Neural cell (in vitro differentiated cells): ENCODE data around the gene GPR139. TPM values are rescaled to one million over a fixed set of nuclear protein-coding genes. Genes with fewer than 3 reads are reported as not detected.

Experiments used
- H2AFZ ChIP-seq: fragments of 200-600, 300-800 bp; sonication (generic), shearing (Covaris generic); 2 replicates; pipeline ENCODE4 v1.6.0; 2014; ENCODE audit warnings: low read depth, mild to moderate bottlenecking, antibody characterized with exemption, low read length, moderate library complexity
- H3F3A ChIP-seq: fragments of 200-600 bp; shearing (Covaris generic); 2 replicates; pipeline ENCODE4 v1.6.1; 2016; ENCODE audit warnings: mild to moderate bottlenecking, moderate library complexity, mixed read lengths, antibody characterized with exemption, low read length; ENCODE audit not compliant: insufficient read depth, poor library complexity, severe bottlenecking
- H3K27ac ChIP-seq: fragments of 200-600, 300-800 bp; sonication (generic), shearing (Covaris generic); 2 replicates; pipeline ENCODE4 v1.5.1; 2014; ENCODE audit warnings: mild to moderate bottlenecking, low read length, moderate library complexity
- H3K27me3 ChIP-seq: fragments of 300-800, 200-600 bp; sonication (generic), shearing (Covaris generic); 2 replicates; pipeline ENCODE4 v1.6.0; 2014; ENCODE audit warnings: mild to moderate bottlenecking, low read depth, low read length, moderate library complexity; ENCODE audit not compliant: insufficient read depth
- H3K36me3 ChIP-seq: fragments of 300-800, 200-600 bp; sonication (generic), shearing (Covaris generic); 2 replicates; pipeline ENCODE4 v1.5.1; 2014; ENCODE audit warnings: mild to moderate bottlenecking, antibody characterized with exemption, low read length, moderate library complexity; ENCODE audit not compliant: insufficient read depth
- H3K4me2 ChIP-seq: fragments of 300-800, 200-600 bp; sonication (generic), shearing (Covaris generic); 2 replicates; pipeline ENCODE4 v1.6.0; 2014; ENCODE audit warnings: mild to moderate bottlenecking, low read length
- H3K4me3 ChIP-seq: fragments of 300-800, 200-600 bp; sonication (generic), shearing (Covaris generic); 2 replicates; pipeline ENCODE4 v1.5.1; 2014; ENCODE audit warnings: mild to moderate bottlenecking, low read length, moderate library complexity
- H3K79me2 ChIP-seq: fragments of 200-600 bp; shearing (Covaris generic); replicated peaks from 2 replicates; pipeline ENCODE4 v1.6.0; 2014; ENCODE audit warnings: mild to moderate bottlenecking, low read length, moderate library complexity; ENCODE audit not compliant: insufficient read depth
- H3K9ac ChIP-seq: fragments of 300-800, 200-600 bp; sonication (generic), shearing (Covaris generic); 2 replicates; pipeline ENCODE4 v1.6.1; 2016; ENCODE audit warnings: mild to moderate bottlenecking, low read length, mixed read lengths
- H3K9me2 ChIP-seq: fragments of 200-600 bp; shearing (Covaris generic); 2 replicates; pipeline ENCODE4 v1.6.1; 2016; ENCODE audit warnings: mild to moderate bottlenecking, low read length, mixed read lengths; ENCODE audit not compliant: insufficient read depth
- H3K9me3 ChIP-seq: fragments of 200-600, 300-800 bp; sonication (generic), shearing (Covaris generic); 2 replicates; pipeline ENCODE4 v1.6.1; 2016; ENCODE audit warnings: mild to moderate bottlenecking, mixed run types, low read length, moderate library complexity, mixed read lengths
- H4K20me1 ChIP-seq: fragments of 200-600 bp; shearing (Covaris generic); 2 replicates; pipeline ENCODE4 v1.6.1; 2016; ENCODE audit warnings: mild to moderate bottlenecking, mixed run types; ENCODE audit not compliant: insufficient read depth
- EP300 ChIP-seq: fragments of 450-650 bp; conservative IDR thresholded peaks from 2 replicates; pipeline ENCODE4 v1.6.1; 2014; ENCODE audit warnings: antibody characterized with exemption, mild to moderate bottlenecking, moderate library complexity; ENCODE audit not compliant: poor library complexity, severe bottlenecking
- EZH2 ChIP-seq: fragments of 200-600, 300-800 bp; shearing (Covaris generic), sonication (generic); IDR thresholded peaks from 2 replicates; pipeline ENCODE4 v1.6.1; 2014; ENCODE audit warnings: antibody characterized with exemption, low read length, borderline replicate concordance, mild to moderate bottlenecking; ENCODE audit not compliant: insufficient read depth, poor library complexity, severe bottlenecking
- MXI1 ChIP-seq: fragments of 450-650 bp; conservative IDR thresholded peaks from 2 replicates; pipeline ENCODE4 v1.6.1; 2014; ENCODE audit warnings: antibody characterized with exemption, mild to moderate bottlenecking; ENCODE audit not compliant: poor library complexity, severe bottlenecking
- POLR2AphosphoS5 ChIP-seq: IDR thresholded peaks from 2 replicates; pipeline ENCODE4 v1.6.1; 2012
- RAD21 ChIP-seq: fragments of 450-650 bp; conservative IDR thresholded peaks from 2 replicates; pipeline ENCODE4 v1.6.1; 2014; ENCODE audit warnings: antibody characterized with exemption, mild to moderate bottlenecking, moderate library complexity
- REST ChIP-seq: IDR thresholded peaks from 2 replicates; pipeline ENCODE4 v1.6.1; 2012; ENCODE audit warnings: borderline replicate concordance
- SMC3 ChIP-seq: fragments of 450-650 bp; conservative IDR thresholded peaks from 2 replicates; pipeline ENCODE4 v1.6.1; 2014; ENCODE audit warnings: antibody characterized with exemption, mild to moderate bottlenecking, moderate library complexity; ENCODE audit not compliant: poor library complexity
- TAF1 ChIP-seq: IDR thresholded peaks from 2 replicates; pipeline ENCODE4 v1.6.1; 2012; ENCODE audit warnings: low read depth
- polyA plus RNA-seq: library from polyadenylated mRNA; depleted of rRNA; stranded (reverse); fragments of >200 nt; gene quantifications from 2 replicates; pipeline ENCODE4 v1.2.3, GENCODE V29; 2014
- TF ChIP-seq, protein P1 (sequence below): fragments of 450-650 bp; IDR thresholded peaks from 2 replicates; pipeline ENCODE4 v1.5.1; 2014; ENCODE audit warnings: antibody characterized with exemption, mild to moderate bottlenecking, moderate library complexity; ENCODE audit not compliant: poor library complexity, severe bottlenecking

GPR139 gene
- polyA plus RNA-seq, 1 donor from 2014 or later, result 0.52 TPM

DNA sequence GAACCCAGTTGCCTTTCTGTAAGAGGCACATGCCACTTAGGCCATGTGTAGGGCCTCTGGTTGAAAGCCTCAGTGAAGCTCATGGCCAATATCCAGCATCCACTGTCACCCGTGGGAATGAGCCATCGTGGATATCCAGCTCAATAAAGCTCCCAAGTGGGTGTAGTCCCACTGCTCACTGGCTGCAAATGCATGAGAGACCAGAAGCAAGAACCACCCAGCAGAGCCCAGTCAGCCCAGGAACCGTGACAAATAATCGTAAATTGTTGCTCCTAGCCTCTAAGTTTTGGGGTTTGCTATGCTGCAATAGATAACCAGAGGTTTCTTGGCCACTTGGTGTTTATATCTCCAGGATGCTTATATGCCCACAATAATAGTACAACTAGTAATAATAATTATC, 33.7 kb downstream of the GPR139 start:
- Histone ChIP-seq H3K9me3 (no peaks in the 10 kb centered on the region), H3K27ac (no peak overlapping the region), H3F3A (no peaks in the 10 kb centered on the region), H3K4me3 (no peak overlapping the region), H3K27me3 (no peaks in the 10 kb centered on the region), H3K36me3 (no peaks in the 10 kb centered on the region), H3K9ac (no peak overlapping the region), H3K4me2 (no peak overlapping the region), H4K20me1 (no peaks in the 10 kb centered on the region), H3K79me2 (no peaks in the 10 kb centered on the region), H2AFZ (no peak overlapping the region), H3K9me2 (no peaks in the 10 kb centered on the region)
- TF ChIP-seq RAD21, result no peak
- TF ChIP-seq, protein P1, sequence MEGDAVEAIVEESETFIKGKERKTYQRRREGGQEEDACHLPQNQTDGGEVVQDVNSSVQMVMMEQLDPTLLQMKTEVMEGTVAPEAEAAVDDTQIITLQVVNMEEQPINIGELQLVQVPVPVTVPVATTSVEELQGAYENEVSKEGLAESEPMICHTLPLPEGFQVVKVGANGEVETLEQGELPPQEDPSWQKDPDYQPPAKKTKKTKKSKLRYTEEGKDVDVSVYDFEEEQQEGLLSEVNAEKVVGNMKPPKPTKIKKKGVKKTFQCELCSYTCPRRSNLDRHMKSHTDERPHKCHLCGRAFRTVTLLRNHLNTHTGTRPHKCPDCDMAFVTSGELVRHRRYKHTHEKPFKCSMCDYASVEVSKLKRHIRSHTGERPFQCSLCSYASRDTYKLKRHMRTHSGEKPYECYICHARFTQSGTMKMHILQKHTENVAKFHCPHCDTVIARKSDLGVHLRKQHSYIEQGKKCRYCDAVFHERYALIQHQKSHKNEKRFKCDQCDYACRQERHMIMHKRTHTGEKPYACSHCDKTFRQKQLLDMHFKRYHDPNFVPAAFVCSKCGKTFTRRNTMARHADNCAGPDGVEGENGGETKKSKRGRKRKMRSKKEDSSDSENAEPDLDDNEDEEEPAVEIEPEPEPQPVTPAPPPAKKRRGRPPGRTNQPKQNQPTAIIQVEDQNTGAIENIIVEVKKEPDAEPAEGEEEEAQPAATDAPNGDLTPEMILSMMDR, result no peak

DNA sequence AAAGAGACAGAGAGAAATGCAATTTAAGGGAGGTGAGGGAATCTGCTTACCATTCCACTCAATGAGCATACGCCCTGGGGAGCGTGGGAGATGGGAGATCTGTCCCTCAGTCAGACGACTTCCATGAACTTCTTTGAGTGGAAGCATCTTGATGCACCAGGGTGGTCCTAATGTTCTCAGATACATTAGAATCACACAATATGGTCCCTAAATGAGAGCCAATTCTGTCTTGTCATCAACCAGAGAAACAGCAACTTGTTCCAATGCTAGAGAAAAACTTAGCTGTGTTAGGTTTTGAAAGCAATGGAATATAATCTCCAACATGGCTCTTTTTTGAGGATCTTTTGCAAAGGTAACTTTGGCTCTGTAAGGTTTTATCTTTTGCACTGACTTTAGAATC, 44.1 kb downstream of the GPR139 start:
- H3K4me2 ChIP-seq, result no peak overlapping the region
- H3K9ac ChIP-seq, result no peak overlapping the region
- H3K36me3 ChIP-seq, result no peaks in the 10 kb centered on the region
- peaks cover 2% of the 10 kb centered on the region for H3K27me3 ChIP-seq
- H3K79me2 ChIP-seq, result no peaks in the 10 kb centered on the region
- H3K9me2 ChIP-seq, result no peaks in the 10 kb centered on the region
- no peak overlapping the region for H2AFZ ChIP-seq
- no peak for TF ChIP-seq EP300
- no peak for TF ChIP-seq RAD21
- TF ChIP-seq, protein P1, result no peak
- TF ChIP-seq TAF1, result no peak
- TF ChIP-seq EZH2, result no peak
- no peak for TF ChIP-seq SMC3
- no peak for TF ChIP-seq REST
- no peak for TF ChIP-seq MXI1
- no peak for TF ChIP-seq POLR2AphosphoS5
- no peak overlapping the region for H3K4me3 ChIP-seq
- H4K20me1 ChIP-seq, result no peaks in the 10 kb centered on the region
- H3K9me3 ChIP-seq, result no peaks in the 10 kb centered on the region
- H3F3A ChIP-seq, result no peaks in the 10 kb centered on the region
- H3K27ac ChIP-seq, result no peak overlapping the region
